NB4 (cell line): ENCODE data around the gene CPT1B.

Source experiments
- DNase-seq: peaks from one replicate; pipeline ENCODE4 v3.0.0; 2010; ENCODE audit warnings: low read depth
- H3K4me3 ChIP-seq: one replicate; pipeline ENCODE4 v1.5.1; 2011; ENCODE audit warnings: mild to moderate bottlenecking, low read depth, low read length, moderate library complexity
- MYC ChIP-seq: IDR thresholded peaks from 2 replicates; pipeline ENCODE4 v1.6.1; 2011; ENCODE audit warnings: low read depth, low read length
- POLR2A ChIP-seq: IDR thresholded peaks from 2 replicates; pipeline ENCODE4 v1.6.1; 2011; ENCODE audit warnings: mild to moderate bottlenecking; ENCODE audit not compliant: insufficient read length; ENCODE audit errors: extremely low read depth
- TF ChIP-seq, protein P1 (sequence below): IDR thresholded peaks from one replicate; pipeline ENCODE4 v1.5.1; 2012; ENCODE audit warnings: low read depth, low read length
- TF ChIP-seq, protein P2 (sequence below): IDR thresholded peaks from 2 replicates; pipeline ENCODE4 v1.6.1; 2011; ENCODE audit warnings: low read depth, low read length

CPT1B gene

DNA sequence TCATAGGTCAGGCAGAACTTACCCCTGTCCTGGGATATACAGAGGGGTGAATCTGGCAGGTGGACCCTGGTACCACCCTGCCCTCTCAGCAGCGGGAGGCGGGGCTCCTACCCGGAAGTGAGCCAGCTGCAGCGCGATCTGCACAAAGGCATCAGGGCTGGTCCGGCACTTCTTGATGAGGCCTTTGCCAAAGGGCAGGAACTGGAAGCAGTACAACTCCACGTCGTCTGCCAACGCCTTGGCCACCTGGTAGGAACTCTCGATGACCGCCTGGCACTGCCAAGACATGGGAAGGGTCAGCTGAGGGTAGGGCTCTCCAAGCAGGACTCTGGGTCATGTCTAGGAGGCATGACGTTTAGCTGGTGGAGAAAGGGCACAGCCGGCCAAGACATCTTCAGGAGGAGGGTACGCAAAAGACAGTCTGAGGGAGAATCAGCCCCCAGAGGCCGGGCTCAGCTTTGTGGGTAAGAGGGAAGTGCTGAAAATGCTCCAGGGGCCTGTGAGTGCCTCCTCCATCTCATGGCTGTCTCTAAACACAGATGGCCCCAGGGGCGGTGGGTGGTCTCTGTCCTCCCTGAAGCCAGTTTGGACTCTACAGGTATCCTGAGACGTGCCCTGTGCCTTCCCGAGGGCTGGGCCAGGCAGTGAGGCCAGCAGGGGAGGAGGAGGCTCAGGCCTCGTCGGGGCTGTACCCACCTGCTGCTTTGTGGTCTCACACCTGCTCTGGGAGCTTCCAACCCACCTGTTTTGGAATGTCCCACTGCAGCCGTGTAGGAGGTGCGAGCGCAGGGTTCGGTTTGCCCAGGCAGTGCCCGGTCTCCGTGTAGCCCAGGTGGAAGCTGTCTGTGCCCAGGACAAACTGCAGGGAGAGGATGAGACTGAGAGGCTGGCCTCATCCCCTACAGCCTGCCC is 6.7 kb downstream of the CPT1B start:
- no peak for DNase-seq
- H3K4me3 ChIP-seq, result no peak overlapping the region
- TF ChIP-seq MYC (no peak), POLR2A (no peak)
- TF ChIP-seq, protein P1, sequence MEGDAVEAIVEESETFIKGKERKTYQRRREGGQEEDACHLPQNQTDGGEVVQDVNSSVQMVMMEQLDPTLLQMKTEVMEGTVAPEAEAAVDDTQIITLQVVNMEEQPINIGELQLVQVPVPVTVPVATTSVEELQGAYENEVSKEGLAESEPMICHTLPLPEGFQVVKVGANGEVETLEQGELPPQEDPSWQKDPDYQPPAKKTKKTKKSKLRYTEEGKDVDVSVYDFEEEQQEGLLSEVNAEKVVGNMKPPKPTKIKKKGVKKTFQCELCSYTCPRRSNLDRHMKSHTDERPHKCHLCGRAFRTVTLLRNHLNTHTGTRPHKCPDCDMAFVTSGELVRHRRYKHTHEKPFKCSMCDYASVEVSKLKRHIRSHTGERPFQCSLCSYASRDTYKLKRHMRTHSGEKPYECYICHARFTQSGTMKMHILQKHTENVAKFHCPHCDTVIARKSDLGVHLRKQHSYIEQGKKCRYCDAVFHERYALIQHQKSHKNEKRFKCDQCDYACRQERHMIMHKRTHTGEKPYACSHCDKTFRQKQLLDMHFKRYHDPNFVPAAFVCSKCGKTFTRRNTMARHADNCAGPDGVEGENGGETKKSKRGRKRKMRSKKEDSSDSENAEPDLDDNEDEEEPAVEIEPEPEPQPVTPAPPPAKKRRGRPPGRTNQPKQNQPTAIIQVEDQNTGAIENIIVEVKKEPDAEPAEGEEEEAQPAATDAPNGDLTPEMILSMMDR, result no peak
- TF ChIP-seq, protein P2, sequence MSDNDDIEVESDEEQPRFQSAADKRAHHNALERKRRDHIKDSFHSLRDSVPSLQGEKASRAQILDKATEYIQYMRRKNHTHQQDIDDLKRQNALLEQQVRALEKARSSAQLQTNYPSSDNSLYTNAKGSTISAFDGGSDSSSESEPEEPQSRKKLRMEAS, result no peak

DNA sequence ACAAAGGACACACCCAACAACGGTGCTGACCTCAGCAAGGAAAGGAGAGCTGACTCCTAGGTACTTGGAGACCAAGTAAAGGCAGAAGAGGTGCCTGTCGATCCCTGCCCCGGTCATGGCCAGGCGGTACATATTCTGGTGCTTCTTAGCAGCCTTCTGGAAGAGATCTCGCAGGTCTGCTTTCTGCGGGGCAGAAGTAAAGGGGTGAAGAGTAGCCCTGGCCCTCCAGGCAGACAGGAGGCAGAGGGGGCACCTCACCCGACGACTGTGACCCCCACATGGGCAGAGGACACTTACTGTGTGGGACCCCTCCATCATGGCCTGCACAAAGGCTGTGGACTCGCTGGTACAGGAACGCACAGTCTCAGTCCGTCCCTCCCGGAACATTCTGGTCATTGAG is 7.4 kb downstream of the CPT1B start:
- no peak for DNase-seq
- TF ChIP-seq, protein P2, result no peak
- TF ChIP-seq MYC, result no peak
- H3K4me3 ChIP-seq, result no peak overlapping the region

DNA sequence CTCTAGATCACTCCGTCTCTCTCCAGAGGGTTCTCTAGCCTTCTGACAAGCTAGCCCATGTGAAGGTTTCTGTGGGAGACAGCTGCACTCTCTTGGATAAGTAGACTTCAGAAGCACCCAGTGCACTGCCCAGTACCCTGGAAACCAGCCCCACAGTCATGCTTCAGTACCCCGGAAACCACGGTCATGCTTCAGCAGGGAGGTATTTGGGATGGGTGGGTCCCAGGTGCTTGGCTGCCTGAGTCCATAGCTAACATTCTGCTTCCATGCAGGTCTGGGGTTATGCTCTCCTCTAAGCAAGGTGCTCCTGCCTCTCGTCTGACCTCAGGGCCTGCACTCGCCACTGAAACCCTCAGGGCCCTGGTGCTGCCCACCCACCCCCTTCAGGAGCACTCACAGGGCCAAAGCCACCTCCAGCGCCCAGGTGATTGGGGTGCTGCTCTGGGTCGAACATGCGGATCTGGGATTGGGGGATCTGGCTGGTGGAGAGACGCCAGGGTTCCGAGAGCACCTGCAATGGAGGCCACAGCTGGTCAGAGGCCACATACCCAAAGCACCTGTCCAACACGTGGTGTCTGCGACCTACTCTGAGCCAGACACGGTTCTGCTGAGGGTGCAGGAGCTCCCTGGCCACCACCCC is 8.2 kb downstream of the CPT1B start:
- no peak for TF ChIP-seq POLR2A
- TF ChIP-seq, protein P2, result no peak
- TF ChIP-seq MYC, result no peak
- H3K4me3 ChIP-seq, result no peak overlapping the region
- no peak for DNase-seq

DNA sequence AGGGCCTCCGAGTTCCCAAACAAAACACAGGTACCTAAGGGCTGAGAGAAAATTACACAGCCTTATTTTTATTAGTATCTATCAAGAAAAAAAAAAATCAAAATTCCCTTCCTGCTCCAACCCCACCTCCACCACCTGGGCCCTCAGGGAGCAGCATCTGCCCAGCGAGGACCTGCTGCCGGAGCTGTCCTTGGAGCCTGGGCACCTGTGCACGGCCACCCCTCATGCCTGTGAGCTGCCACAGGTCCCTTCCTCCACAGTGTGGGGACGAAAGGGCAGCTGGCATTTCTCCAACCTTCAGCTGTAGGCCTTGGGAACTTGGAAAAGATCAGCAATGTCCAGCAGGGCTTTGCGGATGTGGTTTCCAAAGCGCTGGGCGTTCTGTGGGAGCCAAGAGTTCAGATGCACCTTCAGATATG is 9.2 kb downstream of the CPT1B start:
- H3K4me3 ChIP-seq, result no peak overlapping the region
- TF ChIP-seq, protein P2, result no peak
- TF ChIP-seq POLR2A (no peak), MYC (no peak)
- TF ChIP-seq, protein P1, result no peak
- DNase-seq, result no peak

DNA sequence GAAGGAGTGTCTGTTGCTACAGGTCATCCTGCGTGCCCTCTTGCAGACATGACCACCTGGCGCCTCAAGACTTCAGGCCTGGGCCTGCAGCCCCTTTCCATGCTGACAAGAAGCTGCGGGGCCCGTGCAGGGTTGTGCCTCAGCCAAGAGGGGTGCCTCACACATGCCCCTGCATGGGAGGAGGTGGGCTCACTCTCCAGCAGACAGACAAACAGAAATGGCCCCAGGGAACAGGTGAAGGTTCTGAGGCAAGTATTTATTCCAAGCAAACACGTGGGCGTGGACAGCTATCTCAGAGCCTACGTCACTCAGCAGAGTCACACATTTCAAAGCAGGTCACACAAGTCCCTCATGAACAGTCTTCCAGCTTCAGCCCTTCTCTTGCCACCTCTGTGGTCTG is 9.6 kb downstream of the CPT1B start:
- DNase-seq, result no peak
- TF ChIP-seq, protein P2, result no peak
- no peak for TF ChIP-seq MYC
- TF ChIP-seq POLR2A, result no peak
- TF ChIP-seq, protein P1, result no peak
- no peak overlapping the region for H3K4me3 ChIP-seq

DNA sequence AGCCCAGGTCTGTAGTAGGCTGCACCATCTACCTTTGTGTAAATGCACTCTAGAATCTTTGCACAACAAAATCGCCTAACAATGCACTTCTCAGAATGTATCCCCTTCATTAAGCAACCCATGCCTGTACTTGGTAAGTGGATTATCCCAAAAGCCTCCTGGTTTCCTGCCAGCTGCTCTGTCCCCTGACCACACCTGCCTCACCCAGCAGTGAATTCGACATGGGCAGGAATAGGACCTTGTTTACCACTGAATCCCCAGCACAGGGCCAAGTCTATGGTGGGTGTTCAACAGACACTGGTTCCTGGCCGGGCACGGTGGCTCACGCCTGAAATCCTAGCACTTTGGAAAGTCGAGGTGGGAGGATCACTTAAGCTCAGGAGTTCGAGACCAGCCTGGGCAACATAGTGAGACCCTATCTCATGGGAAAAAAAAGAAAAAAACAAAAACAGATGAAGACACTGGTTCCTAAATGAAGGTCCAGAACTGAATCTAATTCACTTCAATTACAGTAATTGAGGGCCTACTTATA is 10.4 kb downstream of the CPT1B start:
- no peak for DNase-seq

More for the DNA sequence above, 10.4 kb downstream of the CPT1B start:
- H3K4me3 ChIP-seq, result no peak overlapping the region
- TF ChIP-seq POLR2A (no peak), MYC (no peak)
- TF ChIP-seq, protein P2, result no peak
- TF ChIP-seq, protein P1, result no peak
